Osteocyte (in vitro differentiated cells): ENCODE data around the gene SLC25A19. TPM values are rescaled to one million over a fixed set of nuclear protein-coding genes. Genes with fewer than 3 reads are reported as not detected.

Experiments
- DNase-seq: peaks from one replicate; pipeline ENCODE4 v3.0.0; 2021; ENCODE audit warnings: mixed read lengths; ENCODE audit not compliant: unreplicated experiment; ENCODE audit errors: extremely low spot score
- H3K27ac Mint-ChIP-seq: one replicate; pipeline ENCODE4 v1.8.0; 2021; ENCODE audit warnings: mild to moderate bottlenecking, mixed read lengths; ENCODE audit not compliant: unreplicated experiment
- H3K27me3 Mint-ChIP-seq: one replicate; pipeline ENCODE4 v1.8.0; 2021; ENCODE audit warnings: mixed read lengths; ENCODE audit not compliant: unreplicated experiment
- H3K36me3 Mint-ChIP-seq: one replicate; pipeline ENCODE4 v1.8.0; 2021; ENCODE audit warnings: mixed read lengths; ENCODE audit not compliant: unreplicated experiment
- H3K4me1 Mint-ChIP-seq: one replicate; pipeline ENCODE4 v1.8.0; 2021; ENCODE audit warnings: mixed read lengths; ENCODE audit not compliant: unreplicated experiment
- H3K4me3 Mint-ChIP-seq: one replicate; pipeline ENCODE4 v1.8.0; 2021; ENCODE audit warnings: mild to moderate bottlenecking, moderate library complexity, mixed read lengths; ENCODE audit not compliant: unreplicated experiment
- H3K9me3 Mint-ChIP-seq: one replicate; pipeline ENCODE4 v1.8.0; 2021; ENCODE audit warnings: mixed read lengths; ENCODE audit not compliant: unreplicated experiment
- CTCF ChIP-seq: fragments of 200-600 bp; sonication (generic); IDR thresholded peaks from 2 replicates; pipeline ENCODE4 v1.5.0; 2021; ENCODE audit warnings: antibody characterized with exemption, mild to moderate bottlenecking, moderate library complexity
- long read RNA-seq: library from polyadenylated mRNA; unstranded; transcript quantifications from one replicate; pipeline ENCODE4 v2.0.0, GENCODE V29; 2021
- total RNA-seq: library from RNA; stranded (reverse); gene quantifications from 2 replicates; pipeline ENCODE4 v1.2.1, GENCODE V29; 2021

Gene SLC25A19
- total RNA-seq, result 8.6 and 12.3 TPM in 2 replicates
- long read RNA-seq, transcript SLC25A19-210 (8 exons, 1,554 nt), result major isoform, 12 of 33 reads
- long read RNA-seq, transcript SLC25A19-205 (7 exons, 1,496 nt), result minor isoform, 6 of 33 reads
- long read RNA-seq, partial matches to known transcripts, result 3 of 33 reads
- long read RNA-seq, other reads (novel, unspliced or antisense), result 8 of 33 reads

- peaks cover 3% of the 10 kb centered on the region for H3K36me3 Mint-ChIP-seq
- TF ChIP-seq CTCF, result no peak
- no peaks in the 10 kb centered on the region for H3K27me3 Mint-ChIP-seq
- H3K4me3 Mint-ChIP-seq, result peak within 1 kb of the TSS; percentile 96
- H3K27ac Mint-ChIP-seq, result peak within 1 kb of the TSS; percentile 99
- H3K9me3 Mint-ChIP-seq, result no peaks in the 10 kb centered on the region
- peaks cover 7% of the 10 kb centered on the region for H3K4me1 Mint-ChIP-seq
- peak; percentile 98 for DNase-seq
These were observed at the start of gene SLC25A19 for GRCh38 chr17:75289115-75289831. Gene SLC25A19 (minus strand): TSS chr17:75289433. CDS start chr17:75286764, 2,669 bp downstream.

GRCh38 chr17:75338335-75338734 lies 49.1 kb upstream of the SLC25A19 start:
- Mint-ChIP-seq H3K27ac (peak overlapping the region; percentile 43), H3K4me1 (peaks cover 6% of the 10 kb centered on the region), H3K36me3 (no peaks in the 10 kb centered on the region), H3K27me3 (no peaks in the 10 kb centered on the region), H3K9me3 (no peaks in the 10 kb centered on the region), H3K4me3 (no peak overlapping the region)
- TF ChIP-seq CTCF, result no peak
- DNase-seq, result no peak

- Mint-ChIP-seq H3K9me3 (no peaks in the 10 kb centered on the region), H3K4me1 (peaks cover 3% of the 10 kb centered on the region), H3K27me3 (no peaks in the 10 kb centered on the region), H3K4me3 (no peak overlapping the region), H3K36me3 (no peaks in the 10 kb centered on the region), H3K27ac (no peak overlapping the region)
- no peak for DNase-seq
- no peak for TF ChIP-seq CTCF
These were observed 46.1 kb upstream of the SLC25A19 start for GRCh38 chr17:75335315-75335714.

GRCh38 chr17:75334723-75335122 lies 45.5 kb upstream of the SLC25A19 start:
- Mint-ChIP-seq H3K9me3 (no peaks in the 10 kb centered on the region), H3K27me3 (no peaks in the 10 kb centered on the region), H3K27ac (no peak overlapping the region), H3K36me3 (peaks cover 2% of the 10 kb centered on the region), H3K4me1 (peaks cover 3% of the 10 kb centered on the region), H3K4me3 (no peak overlapping the region)
- no peak for DNase-seq
- no peak for TF ChIP-seq CTCF

- no peak for TF ChIP-seq CTCF
- DNase-seq, result no peak
- Mint-ChIP-seq H3K36me3 (peaks cover 7% of the 10 kb centered on the region), H3K27ac (no peak overlapping the region), H3K4me1 (no peaks in the 10 kb centered on the region), H3K27me3 (no peaks in the 10 kb centered on the region), H3K9me3 (no peaks in the 10 kb centered on the region), H3K4me3 (no peak overlapping the region)
These were observed 42.4 kb upstream of the SLC25A19 start for GRCh38 chr17:75331671-75332070.
